Glomerular visceral epithelial cell (primary cell): ENCODE data around the gene ACTL8.

Source experiments
- DNase-seq: peaks from one replicate; pipeline ENCODE4 v3.0.0-alpha.2; 2016; ENCODE audit errors: extremely low spot score

ACTL8 gene

DNA sequence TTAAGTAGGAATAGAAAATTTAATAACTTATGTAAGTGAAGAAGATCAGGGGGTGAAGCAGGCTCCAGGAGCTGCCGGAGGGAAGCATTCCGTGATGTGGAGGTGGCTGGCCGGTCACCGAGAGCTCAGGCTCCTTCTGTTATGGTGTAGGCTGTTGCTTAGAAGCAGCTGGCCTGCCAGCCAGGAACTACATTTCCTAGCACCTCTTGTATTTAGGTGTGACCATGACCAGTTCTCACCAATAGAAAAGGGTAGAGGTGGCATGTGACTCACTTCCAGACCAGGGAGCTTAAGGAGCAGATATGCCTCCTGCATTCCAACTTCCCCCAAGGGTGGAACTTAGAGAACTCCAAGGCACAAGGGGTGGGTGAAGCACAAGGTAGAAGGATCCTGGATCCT is 120.7 kb downstream of the ACTL8 start:
- peak; percentile 50 for DNase-seq
